Tracheal epithelial cell (primary cell): ENCODE data around the gene TSNAX. TPM values are rescaled to one million over a fixed set of nuclear protein-coding genes. Genes with fewer than 3 reads are reported as not detected.

Experiments used
- total RNA-seq: library from RNA; depleted of rRNA; stranded (reverse); fragments of >200 nt; gene quantifications from 2 replicates; pipeline ENCODE4 v1.2.1, GENCODE V29; 2014

Gene TSNAX, protein sequence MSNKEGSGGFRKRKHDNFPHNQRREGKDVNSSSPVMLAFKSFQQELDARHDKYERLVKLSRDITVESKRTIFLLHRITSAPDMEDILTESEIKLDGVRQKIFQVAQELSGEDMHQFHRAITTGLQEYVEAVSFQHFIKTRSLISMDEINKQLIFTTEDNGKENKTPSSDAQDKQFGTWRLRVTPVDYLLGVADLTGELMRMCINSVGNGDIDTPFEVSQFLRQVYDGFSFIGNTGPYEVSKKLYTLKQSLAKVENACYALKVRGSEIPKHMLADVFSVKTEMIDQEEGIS
- 26.2 and 30.4 TPM in 2 replicates for total RNA-seq

DNA sequence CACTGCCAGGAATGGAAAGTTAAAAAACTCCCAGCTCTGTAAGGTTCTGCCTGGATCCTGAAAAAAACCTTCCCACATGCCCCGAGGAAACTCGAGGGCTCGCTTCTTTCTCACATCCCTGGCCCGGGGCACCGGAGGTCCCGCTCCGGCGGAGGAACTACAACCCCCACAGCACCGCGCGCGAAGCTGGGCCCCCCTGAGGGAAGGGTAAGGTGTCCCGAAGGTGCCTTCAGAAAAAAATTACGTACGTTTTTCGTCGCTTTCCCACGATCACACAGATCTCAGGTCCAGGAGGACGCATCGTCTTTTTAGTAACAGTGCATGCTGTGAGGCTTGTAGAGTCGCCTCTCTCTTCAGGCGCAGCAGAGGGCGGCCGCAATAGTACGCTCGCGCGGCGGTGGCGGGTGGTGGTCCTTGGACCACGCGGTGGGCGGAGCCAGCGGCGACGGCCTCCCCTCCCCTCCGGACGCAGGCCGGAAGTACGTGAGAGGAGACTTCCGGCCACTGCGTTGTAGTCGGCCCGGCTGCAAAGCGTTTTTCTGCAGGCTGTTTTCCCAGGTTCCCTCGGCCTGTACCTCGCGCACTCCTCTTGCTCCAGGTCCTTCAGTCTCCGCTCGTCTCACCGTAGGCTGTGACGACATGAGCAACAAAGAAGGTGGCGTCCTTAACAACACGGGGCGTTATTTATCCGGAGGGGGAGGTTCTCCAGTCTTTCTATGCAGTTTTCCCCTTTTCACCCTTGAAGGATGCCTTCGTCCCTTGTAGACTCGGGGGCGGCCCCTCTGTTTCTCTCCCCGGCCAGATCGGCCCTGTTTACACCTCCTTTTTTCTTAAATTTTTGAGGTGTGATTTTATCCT is at the start of gene TSNAX:
TSNAX (plus strand) TSS at position 498 of the 858 bp plus-strand sequence; CDS start at position 640, 142 bp downstream.

Other genes with a start within 250 kb of the TSNAX start
- gene EXOC8, start 190.8 kb upstream of the TSNAX start, total RNA-seq: 12.5 and 13.0 TPM in 2 replicates
- gene SPRTN, start 190.4 kb upstream of the TSNAX start, total RNA-seq: 11.5 and 12.0 TPM in 2 replicates
- 39.6 and 68.4 TPM in 2 replicates for gene EGLN1, start 106.4 kb upstream of the TSNAX start, total RNA-seq
- gene DISC1, start 98.1 kb downstream of the TSNAX start, total RNA-seq: 0.64 and 1.4 TPM in 2 replicates